NCI-H1105 treated with DMSO at 0.1 percent for 48 hours (cell line): ENCODE results near the gene STRIP2.
"Not testable (repeated sequence)": the region's sequence is repeated elsewhere in the genome, so short reads cannot be mapped to it uniquely, and the experiment has no call there.

ENCODE experiments used
- DNase-seq: peaks from one replicate; lab custom pipeline; 2025; lab: John Stamatoyannopoulos, UW

STRIP2 gene

GRCh38 chr7:129532375-129532774 lies 98.1 kb downstream of the STRIP2 start:
- no peak for DNase-seq

DNA sequence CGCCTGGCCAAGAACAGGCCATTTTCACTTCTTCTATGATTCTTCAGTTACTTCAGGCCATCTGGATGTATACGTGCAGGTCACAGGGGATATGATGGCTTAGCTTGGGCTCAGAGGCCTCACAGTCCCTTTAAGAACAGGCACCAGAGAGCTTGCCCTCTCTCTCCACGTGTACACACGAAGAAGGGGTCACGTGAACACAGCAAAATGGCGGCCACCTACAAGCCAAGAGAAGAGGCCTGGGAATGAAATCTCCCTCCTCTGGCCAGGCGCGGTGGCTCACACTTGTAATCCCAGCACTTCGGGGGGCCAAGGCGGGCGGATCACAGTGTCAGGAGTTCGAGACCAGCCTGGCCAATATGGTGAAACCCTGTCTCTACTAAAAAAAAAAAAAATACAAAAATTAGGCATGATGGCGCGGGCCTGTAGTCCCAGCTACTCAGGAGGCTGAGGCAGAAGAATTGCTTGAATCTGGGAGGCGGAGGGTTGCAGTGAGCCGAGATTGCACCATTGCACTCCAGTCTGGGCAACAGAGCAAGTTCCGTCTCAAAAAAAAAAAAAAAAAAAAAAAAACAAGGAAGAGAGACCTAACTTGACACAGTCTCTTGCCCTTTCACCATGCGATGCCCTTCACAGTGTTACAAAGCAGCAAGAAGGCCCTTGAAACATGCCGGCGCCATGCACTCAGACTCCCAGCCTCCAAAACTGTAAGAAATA lies 100.5 kb downstream of the STRIP2 start:
- not testable (repeated sequence) for DNase-seq

DNA sequence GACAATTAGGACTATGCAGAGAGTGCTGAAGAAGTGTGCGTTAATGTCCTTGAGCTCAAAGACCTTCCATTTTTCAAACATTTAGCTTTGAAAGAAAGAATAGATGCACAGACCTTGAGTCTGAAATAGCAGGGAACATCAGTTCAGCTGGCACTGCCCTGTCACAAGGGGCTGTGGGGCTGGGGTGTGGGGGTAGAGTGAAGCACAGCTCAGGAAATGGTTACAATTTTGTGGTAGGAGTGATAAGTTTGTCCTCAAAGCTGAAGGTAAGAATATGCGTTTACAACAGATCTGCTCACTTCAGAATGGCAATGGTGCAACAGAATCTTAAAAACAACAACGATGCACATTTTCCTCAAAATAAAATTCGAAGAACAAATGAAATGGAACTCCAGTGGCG lies 101.7 kb downstream of the STRIP2 start:
- no peak for DNase-seq

DNA sequence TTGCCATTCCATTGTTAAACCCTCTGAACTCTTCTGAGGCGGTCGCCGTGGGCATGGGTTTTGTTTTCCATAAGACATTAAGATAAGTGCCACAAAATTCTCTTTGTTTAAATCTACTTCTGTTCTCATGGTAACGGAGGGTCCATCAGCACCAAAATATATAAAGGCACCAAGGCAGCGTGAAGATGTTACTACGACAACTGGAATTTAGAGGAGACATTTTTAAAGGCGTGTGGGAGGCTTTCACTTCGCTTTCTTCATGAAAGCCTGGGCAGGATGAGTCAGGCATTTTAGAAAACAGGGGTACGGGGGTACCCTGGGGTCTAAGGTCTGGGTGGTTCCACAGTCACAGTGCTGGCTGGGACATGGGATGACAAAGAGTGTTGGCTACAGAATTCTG lies 102.1 kb downstream of the STRIP2 start:
- no peak for DNase-seq
